ENCODE measurements around the gene ZNF277.

The ZNF277 gene

DNA sequence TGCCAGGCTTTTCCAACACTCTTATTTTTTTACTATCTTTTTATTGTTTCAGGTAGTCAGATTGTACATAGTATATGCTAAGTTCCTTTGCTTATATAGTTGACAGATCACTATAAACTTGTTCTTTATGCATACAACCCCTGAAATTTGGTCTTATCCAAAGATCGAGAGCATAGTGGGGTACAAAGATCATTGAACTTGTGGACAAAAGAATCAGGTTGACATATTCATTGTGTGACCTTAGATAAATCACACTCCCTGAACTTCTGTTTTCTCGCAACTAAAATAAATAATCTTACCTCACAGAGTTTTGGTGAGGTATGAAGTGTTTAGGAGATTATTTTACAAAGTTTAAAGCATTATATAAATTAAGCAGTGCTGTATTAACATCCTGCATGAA, 22.1 kb downstream of the ZNF277 start:
- ATAC-seq (ENCODE audit: low read depth) = no peak

DNA sequence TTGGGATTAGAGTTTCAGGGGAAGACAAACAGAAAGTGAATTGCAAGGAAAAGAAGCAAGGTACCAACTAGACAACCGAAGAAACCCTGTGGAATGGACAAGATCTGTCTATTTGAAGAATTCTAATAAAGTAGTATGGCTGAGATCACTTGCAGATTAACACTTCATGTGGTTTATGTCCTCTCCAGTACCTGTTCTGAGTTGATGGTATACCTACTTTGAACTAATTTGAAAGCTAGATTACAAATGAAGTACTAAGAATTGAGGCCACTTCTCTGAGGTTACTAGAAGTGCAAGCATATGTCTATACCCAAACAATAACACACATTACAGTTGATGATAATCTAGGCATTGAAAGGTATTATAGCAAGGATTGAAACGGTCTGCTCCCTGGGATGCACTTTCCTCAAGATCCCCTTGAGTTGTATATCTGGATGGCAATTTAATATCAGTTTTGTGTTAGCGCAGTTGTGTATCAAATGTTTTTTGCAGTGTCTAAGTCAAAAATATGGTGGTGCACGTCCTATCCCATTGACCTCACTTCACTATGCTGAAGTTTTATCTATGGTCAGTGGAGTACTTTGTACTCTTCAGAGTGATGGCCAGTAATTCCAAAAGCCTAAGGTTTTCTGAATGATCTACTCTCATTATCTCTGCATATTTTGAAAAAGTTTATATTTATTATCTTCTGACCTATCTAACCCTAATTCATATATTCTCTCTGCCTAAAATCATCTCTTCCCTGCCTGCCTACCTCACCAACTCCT, 25.9 kb downstream of the ZNF277 start:
- no peak overlapping the region for H3K4me3 ChIP-seq (ENCODE audit: severe bottlenecking)
- ATAC-seq (ENCODE audit: low read depth) = no peak
- no peak for DNase-seq (ENCODE audit: low spot score)

More for the DNA sequence above, 22.1 kb downstream of the ZNF277 start:
- Histone ChIP-seq H3K4me3 (ENCODE audit: severe bottlenecking) (no peak overlapping the region), H3K27me3 (ENCODE audit: insufficient read depth, poor library complexity, severe bottlenecking) (no peaks in the 10 kb centered on the region), H3K9me3 (ENCODE audit: severe bottlenecking) (no peaks in the 10 kb centered on the region), H3K4me1 (ENCODE audit: insufficient read depth, poor library complexity, severe bottlenecking) (no peaks in the 10 kb centered on the region), H3K36me3 (ENCODE audit: low read depth) (no peaks in the 10 kb centered on the region), H3K27ac (ENCODE audit: poor library complexity, severe bottlenecking) (no peak overlapping the region)
- no peak for DNase-seq (ENCODE audit: low spot score)
- TF ChIP-seq, protein P1, sequence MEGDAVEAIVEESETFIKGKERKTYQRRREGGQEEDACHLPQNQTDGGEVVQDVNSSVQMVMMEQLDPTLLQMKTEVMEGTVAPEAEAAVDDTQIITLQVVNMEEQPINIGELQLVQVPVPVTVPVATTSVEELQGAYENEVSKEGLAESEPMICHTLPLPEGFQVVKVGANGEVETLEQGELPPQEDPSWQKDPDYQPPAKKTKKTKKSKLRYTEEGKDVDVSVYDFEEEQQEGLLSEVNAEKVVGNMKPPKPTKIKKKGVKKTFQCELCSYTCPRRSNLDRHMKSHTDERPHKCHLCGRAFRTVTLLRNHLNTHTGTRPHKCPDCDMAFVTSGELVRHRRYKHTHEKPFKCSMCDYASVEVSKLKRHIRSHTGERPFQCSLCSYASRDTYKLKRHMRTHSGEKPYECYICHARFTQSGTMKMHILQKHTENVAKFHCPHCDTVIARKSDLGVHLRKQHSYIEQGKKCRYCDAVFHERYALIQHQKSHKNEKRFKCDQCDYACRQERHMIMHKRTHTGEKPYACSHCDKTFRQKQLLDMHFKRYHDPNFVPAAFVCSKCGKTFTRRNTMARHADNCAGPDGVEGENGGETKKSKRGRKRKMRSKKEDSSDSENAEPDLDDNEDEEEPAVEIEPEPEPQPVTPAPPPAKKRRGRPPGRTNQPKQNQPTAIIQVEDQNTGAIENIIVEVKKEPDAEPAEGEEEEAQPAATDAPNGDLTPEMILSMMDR (IDR thresholded peaks at IDR 0.05; ENCODE audit: poor library complexity, severe bottlenecking) = no peak

DNA sequence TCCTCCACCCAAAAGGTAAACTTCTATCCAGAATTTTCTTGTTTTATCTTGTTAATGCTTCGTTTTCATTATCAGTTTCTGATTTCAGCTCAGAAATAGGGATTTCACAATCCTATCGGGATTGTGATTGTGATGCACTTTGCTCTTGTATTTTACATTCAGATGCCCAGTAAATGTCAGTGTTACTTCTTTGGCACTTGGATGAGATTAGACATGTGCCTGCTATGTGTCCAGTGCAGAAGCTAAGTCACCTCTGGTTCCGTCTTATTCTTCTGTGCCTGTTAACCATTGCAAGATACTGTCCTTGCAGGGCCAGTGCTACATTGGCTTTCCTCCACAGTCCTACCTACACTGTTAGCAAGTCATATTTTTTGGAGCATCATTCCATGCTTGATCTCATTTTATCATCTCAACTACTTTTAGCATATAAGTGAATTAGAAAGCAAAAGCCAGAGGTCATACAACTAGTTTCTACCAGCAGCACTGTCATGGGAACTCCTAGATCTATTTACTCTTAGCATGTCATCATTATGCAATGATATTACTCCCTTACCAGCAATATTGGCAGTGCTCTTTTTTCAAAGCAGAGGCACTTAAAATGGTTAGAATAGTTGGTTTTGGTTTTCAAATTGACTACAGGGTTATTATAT, 26.7 kb downstream of the ZNF277 start:
- TF ChIP-seq, protein P1 (IDR thresholded peaks at IDR 0.05; ENCODE audit: poor library complexity, severe bottlenecking) = no peak
- ATAC-seq (ENCODE audit: low read depth) = no peak
- H3K4me3 ChIP-seq (ENCODE audit: severe bottlenecking) = no peak overlapping the region
- no peaks in the 10 kb centered on the region for H3K27me3 ChIP-seq (ENCODE audit: insufficient read depth, poor library complexity, severe bottlenecking)
- DNase-seq (ENCODE audit: low spot score) = no peak
- H3K36me3 ChIP-seq (ENCODE audit: low read depth) = no peaks in the 10 kb centered on the region
- no peak overlapping the region for H3K27ac ChIP-seq (ENCODE audit: poor library complexity, severe bottlenecking)
- no peaks in the 10 kb centered on the region for H3K9me3 ChIP-seq (ENCODE audit: severe bottlenecking)
- no peaks in the 10 kb centered on the region for H3K4me1 ChIP-seq (ENCODE audit: insufficient read depth, poor library complexity, severe bottlenecking)

More for the DNA sequence above, 25.9 kb downstream of the ZNF277 start:
- Histone ChIP-seq H3K36me3 (ENCODE audit: low read depth) (no peaks in the 10 kb centered on the region), H3K4me1 (ENCODE audit: insufficient read depth, poor library complexity, severe bottlenecking) (no peaks in the 10 kb centered on the region), H3K9me3 (ENCODE audit: severe bottlenecking) (no peaks in the 10 kb centered on the region), H3K27me3 (ENCODE audit: insufficient read depth, poor library complexity, severe bottlenecking) (no peaks in the 10 kb centered on the region), H3K27ac (ENCODE audit: poor library complexity, severe bottlenecking) (no peak overlapping the region)
- TF ChIP-seq, protein P1 (IDR thresholded peaks at IDR 0.05; ENCODE audit: poor library complexity, severe bottlenecking) = no peak

DNA sequence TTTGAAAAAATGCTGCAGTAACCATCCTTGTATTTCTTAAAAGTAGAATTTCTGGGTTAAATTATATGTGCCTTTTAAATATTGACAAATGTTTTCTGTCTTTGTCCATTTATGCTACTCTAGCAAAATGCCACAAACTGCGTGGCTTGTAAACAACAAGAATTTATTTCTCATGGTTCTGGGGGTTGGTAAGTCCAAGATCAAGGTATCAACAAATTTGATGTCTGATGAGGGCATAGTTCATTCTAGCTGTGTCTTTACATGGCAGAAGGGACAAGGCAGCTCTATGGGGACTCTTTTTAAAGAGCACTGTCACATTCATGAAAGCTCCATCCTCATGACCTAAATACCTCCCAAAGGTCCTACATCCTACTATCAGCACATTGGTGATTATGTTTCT, 27.7 kb downstream of the ZNF277 start:
- Histone ChIP-seq H3K27ac (ENCODE audit: poor library complexity, severe bottlenecking) (no peak overlapping the region), H3K36me3 (ENCODE audit: low read depth) (no peaks in the 10 kb centered on the region), H3K4me1 (ENCODE audit: insufficient read depth, poor library complexity, severe bottlenecking) (peaks cover 3% of the 10 kb centered on the region), H3K27me3 (ENCODE audit: insufficient read depth, poor library complexity, severe bottlenecking) (no peaks in the 10 kb centered on the region), H3K4me3 (ENCODE audit: severe bottlenecking) (no peak overlapping the region), H3K9me3 (ENCODE audit: severe bottlenecking) (no peaks in the 10 kb centered on the region)
- TF ChIP-seq, protein P1 (IDR thresholded peaks at IDR 0.05; ENCODE audit: poor library complexity, severe bottlenecking) = no peak
- DNase-seq (ENCODE audit: low spot score) = no peak
- ATAC-seq (ENCODE audit: low read depth) = no peak

DNA sequence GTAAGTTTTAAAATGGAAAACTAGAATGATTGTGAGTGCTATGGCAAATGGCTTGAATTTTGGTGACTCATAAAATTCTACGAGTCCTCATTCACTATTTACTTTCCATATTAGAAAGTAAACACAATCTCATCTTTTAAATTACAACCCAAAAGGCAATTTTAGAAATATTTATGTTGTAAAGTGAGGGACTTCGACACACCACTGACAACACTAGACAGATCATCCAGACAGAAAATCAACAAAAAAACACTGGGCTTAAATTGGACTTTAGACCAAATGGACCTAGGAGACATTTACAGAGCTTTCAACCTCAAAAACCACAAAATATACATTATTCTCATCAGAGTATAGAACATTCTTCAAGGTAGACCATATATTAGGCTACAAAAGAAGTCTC, 30.1 kb downstream of the ZNF277 start:
- H3K4me1 ChIP-seq (ENCODE audit: insufficient read depth, poor library complexity, severe bottlenecking) = peaks cover 3% of the 10 kb centered on the region
- H3K27me3 ChIP-seq (ENCODE audit: insufficient read depth, poor library complexity, severe bottlenecking) = no peaks in the 10 kb centered on the region
- TF ChIP-seq, protein P1 (IDR thresholded peaks at IDR 0.05; ENCODE audit: poor library complexity, severe bottlenecking) = no peak
- H3K36me3 ChIP-seq (ENCODE audit: low read depth) = no peaks in the 10 kb centered on the region
- no peak overlapping the region for H3K27ac ChIP-seq (ENCODE audit: poor library complexity, severe bottlenecking)
- ATAC-seq (ENCODE audit: low read depth) (no peak), DNase-seq (ENCODE audit: low spot score) (no peak)
- H3K4me3 ChIP-seq (ENCODE audit: severe bottlenecking) = no peak overlapping the region
- no peaks in the 10 kb centered on the region for H3K9me3 ChIP-seq (ENCODE audit: severe bottlenecking)
